MG63 (cell line): ENCODE measurements around the gene SLC16A6. TPM values are rescaled to one million over a fixed set of nuclear protein-coding genes. Genes with fewer than 3 reads are reported as not detected.
"Not testable (repeated sequence)": the region's sequence is repeated elsewhere in the genome, so short reads cannot be mapped to it uniquely, and the experiment has no call there.

Source experiments
- DNase-seq: peaks from one replicate; pipeline ENCODE4 v3.0.0-alpha.2; 2020
- H3K27me3 ChIP-seq: fragments of 250-450 bp; sonication (Bioruptor Pico); 2 replicates; pipeline ENCODE4 v1.5.1; 2020; ENCODE audit warnings: mild to moderate bottlenecking, moderate library complexity
- H3K36me3 ChIP-seq: fragments of 250-450 bp; sonication (Bioruptor Pico); 2 replicates; pipeline ENCODE4 v1.5.1; 2020; ENCODE audit warnings: mild to moderate bottlenecking, moderate library complexity
- H3K4me3 ChIP-seq: fragments of 250-450 bp; sonication (Bioruptor Pico); 2 replicates; pipeline ENCODE4 v1.5.1; 2020; ENCODE audit warnings: mild to moderate bottlenecking, moderate library complexity
- H3K9me3 ChIP-seq: fragments of 250-450 bp; sonication (Bioruptor Pico); 2 replicates; pipeline ENCODE4 v1.5.1; 2020; ENCODE audit warnings: mild to moderate bottlenecking, moderate library complexity
- total RNA-seq: library from RNA; depleted of rRNA; stranded (reverse); fragments of >200 nt; shearing (Covaris generic); gene quantifications from 2 replicates; pipeline ENCODE4 v1.2.3, GENCODE V29; 2014; ENCODE audit warnings: low replicate concordance

The SLC16A6 gene
- total RNA-seq, 1 experiment from 2014 or later: 0.79 TPM

DNA sequence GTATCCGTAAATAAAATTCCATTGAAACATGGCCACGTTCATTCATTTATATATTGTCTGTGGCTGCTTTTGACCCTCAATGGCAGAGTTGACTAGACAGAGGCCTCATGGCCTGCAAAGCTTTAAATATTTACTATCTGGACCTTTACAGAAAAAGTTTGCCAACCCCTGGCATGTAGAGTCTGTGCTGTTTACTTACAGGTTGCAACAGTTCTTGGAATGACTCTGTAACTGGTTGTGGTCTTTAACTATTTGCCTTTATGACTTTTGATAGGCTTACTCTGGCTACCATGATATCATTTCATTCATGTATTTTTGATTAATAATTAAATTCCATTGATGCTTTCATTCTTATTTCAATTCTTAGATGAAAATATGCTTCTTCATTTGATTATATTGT is 25.1 kb downstream of the SLC16A6 start:
- H3K9me3 ChIP-seq, H3K36me3 ChIP-seq, H3K27me3 ChIP-seq, DNase-seq, H3K4me3 ChIP-seq: not testable (repeated sequence)

GRCh38 chr17:68263101-68263681 is 27.7 kb downstream of the SLC16A6 start:
- H3K9me3 ChIP-seq, H3K4me3 ChIP-seq, H3K27me3 ChIP-seq, H3K36me3 ChIP-seq, DNase-seq: not testable (repeated sequence)

- H3K27me3 ChIP-seq, H3K9me3 ChIP-seq, H3K36me3 ChIP-seq, H3K4me3 ChIP-seq, DNase-seq: not testable (repeated sequence)
Observed at GRCh38 chr17:68262467-68262866, 28.5 kb downstream of the SLC16A6 start.

- no peaks in the 10 kb centered on the region for H3K9me3 ChIP-seq
- H3K27me3 ChIP-seq: no peaks in the 10 kb centered on the region
- H3K36me3 ChIP-seq: peaks cover 11% of the 10 kb centered on the region
- no peak for DNase-seq
- H3K4me3 ChIP-seq: no peak overlapping the region
Observed at GRCh38 chr17:68260051-68260762, 30.7 kb downstream of the SLC16A6 start.

DNA sequence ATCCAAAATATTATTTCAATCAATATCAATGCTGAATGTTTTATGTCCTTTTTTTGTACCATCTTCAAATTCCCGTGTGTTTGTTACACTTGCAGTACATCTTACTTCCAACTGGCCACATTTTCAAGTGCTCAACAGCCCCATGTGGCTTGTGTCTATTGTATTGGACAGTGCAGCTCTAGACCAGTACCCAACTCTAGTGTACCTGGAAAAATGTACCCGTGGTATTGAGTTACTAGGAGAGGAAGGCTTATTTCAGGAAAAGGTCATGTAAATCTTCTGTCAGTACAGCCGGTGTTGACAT is 31.3 kb downstream of the SLC16A6 start:
- H3K27me3 ChIP-seq, H3K9me3 ChIP-seq, DNase-seq: not testable (repeated sequence)
- Histone ChIP-seq H3K4me3 (peak overlapping the region; percentile 26), H3K36me3 (peaks cover 16% of the 10 kb centered on the region)

DNA sequence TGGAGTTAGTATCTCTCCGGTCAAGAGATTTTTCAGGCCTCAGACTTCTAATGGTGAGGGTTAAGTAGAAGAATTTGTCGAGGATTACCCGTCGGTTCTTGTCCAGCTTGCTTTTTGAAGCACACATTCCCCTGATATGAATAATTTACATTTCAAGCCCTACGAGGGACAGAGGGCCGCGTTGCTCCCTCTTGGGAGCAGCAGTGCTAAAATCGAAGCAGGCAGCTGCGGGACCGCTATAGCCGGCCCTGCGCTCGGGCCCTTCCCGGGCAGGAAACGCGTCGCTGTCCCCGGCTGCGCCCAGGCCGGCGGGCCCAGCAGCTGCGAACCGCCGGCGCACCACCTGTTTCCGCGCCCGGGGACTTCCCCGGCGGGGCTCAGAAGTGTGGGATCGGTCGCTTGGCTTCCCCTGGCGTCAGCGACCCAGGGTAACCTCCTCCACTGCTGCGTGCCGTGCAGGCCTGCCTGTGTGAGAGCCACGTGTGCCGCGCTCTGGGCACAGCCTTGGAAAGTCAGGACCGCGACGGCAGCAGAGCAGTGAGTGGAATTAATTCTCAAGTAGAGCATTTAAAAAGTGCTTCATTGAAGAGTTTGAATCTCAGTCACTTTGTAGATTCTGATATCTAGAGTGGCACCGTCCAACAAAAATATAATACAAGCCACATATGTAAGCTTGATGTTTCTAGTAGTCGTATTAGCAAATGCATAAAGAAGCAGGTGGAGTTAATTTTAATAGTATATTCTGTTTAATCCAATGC is 31.9 kb downstream of the SLC16A6 start:
- Histone ChIP-seq H3K4me3 (peak overlapping the region; percentile 26), H3K36me3 (peaks cover 21% of the 10 kb centered on the region)
- peak; percentile 59 for DNase-seq
- not testable (repeated sequence) for H3K9me3 ChIP-seq, H3K27me3 ChIP-seq

DNA sequence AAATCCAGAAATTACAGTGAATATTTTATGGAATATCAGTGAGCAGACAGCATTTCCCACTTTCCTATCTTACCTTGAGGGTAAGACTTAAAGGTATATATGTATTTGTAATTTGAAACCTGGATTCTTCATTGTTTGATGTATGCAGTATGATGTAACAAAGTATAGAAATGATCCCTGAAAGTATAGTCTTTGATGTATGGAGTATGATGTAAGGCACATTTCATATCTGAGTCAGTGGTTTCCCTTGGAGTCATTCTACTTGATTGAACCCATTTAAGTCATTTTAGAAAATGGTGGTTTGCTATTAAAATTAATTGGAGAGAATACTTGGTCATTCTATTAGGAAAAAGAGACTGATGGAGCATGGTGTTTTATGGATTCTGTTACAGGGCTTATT is 33.0 kb downstream of the SLC16A6 start:
- Histone ChIP-seq H3K9me3 (no peaks in the 10 kb centered on the region), H3K36me3 (peaks cover 29% of the 10 kb centered on the region), H3K4me3 (no peak overlapping the region), H3K27me3 (no peaks in the 10 kb centered on the region)
- no peak for DNase-seq

DNA sequence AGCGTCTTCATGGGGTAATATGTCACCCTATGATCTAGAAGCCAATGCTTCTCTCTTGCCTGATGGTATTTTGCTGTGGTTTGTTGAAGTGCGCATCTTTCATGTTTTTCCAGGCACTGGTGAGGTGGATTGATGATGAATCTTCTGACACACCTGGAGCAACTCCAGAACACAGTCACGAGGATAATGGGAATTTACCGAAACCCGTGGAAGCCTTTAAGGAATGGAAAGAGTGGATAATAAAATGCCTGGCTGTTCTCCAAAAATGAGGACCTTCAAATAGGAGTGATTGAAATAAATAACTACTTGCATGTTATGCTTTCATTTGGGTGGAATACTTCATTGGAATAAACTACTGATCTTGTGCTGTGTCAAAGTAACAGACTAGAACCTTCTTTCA is 34.2 kb downstream of the SLC16A6 start:
- H3K4me3 ChIP-seq, H3K27me3 ChIP-seq, DNase-seq, H3K9me3 ChIP-seq: not testable (repeated sequence)
- peaks cover 34% of the 10 kb centered on the region for H3K36me3 ChIP-seq

DNA sequence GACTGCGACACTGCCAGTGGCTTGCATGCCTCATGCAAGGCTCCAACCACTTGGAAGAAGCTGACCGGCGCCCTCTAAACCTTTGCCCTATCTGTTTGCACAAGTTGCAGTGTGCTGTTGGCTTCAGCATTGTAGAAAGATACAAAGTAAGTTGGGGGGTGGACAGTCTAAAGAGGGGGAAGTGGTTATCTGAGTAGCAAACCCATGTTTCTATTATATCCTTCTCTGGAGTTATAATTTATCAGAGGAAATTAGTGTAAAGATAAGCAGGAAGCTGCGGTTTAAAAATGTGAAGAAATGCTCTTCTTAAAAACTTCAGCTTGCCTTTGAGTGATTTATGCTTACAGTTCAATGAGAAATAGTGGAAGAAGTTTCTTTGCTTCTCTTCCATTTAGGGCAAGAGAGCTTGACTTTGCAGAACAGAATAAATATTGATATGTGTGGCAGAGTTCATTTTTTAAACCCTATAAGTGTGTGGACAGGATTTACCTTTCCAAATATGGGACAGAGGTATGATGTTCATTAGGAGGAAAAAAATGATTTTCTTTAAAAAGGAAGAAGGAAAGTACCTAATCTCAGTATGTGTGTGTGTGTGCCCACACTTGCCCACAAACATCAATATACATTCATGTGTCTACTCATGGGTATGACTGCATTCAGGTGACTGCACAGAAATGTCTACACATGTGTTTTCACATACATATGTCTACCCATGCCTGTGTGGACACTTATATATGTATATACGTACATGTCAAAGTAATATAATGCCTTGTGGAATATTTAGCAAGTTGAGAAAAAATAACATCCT is 35.0 kb downstream of the SLC16A6 start:
- H3K27me3 ChIP-seq: no peaks in the 10 kb centered on the region
- no peak for DNase-seq
- no peak overlapping the region for H3K4me3 ChIP-seq
- H3K36me3 ChIP-seq: peaks cover 35% of the 10 kb centered on the region
- H3K9me3 ChIP-seq: no peaks in the 10 kb centered on the region

DNA sequence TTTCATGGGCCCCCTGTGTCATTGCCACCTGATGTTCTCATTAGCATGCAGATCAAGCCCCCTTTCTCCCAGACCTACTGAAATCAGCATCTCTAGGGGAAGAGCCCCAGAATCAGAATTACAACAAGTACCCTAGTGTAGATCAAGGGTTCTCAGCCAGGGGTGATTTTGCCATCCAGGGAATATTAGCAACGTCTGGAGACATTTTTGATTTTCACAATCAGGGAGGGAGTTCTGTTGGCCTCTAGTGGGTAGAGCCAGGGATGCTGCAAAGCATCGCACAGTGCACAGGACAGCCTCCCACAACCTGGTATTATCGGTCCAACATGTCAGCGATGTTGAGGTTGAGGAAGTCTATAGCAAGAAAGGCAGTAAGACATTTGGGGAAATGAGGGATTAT is 35.8 kb downstream of the SLC16A6 start:
- Histone ChIP-seq H3K27me3 (no peaks in the 10 kb centered on the region), H3K9me3 (no peaks in the 10 kb centered on the region), H3K4me3 (no peak overlapping the region), H3K36me3 (peaks cover 42% of the 10 kb centered on the region)
- DNase-seq: no peak

- H3K9me3 ChIP-seq, H3K4me3 ChIP-seq, H3K27me3 ChIP-seq, DNase-seq: not testable (repeated sequence)
- H3K36me3 ChIP-seq: peaks cover 45% of the 10 kb centered on the region
Observed at GRCh38 chr17:68253426-68253825, 37.5 kb downstream of the SLC16A6 start.

GRCh38 chr17:68249354-68249765 is 41.6 kb downstream of the SLC16A6 start:
- Histone ChIP-seq H3K27me3 (no peaks in the 10 kb centered on the region), H3K4me3 (no peak overlapping the region), H3K36me3 (peaks cover 26% of the 10 kb centered on the region), H3K9me3 (no peaks in the 10 kb centered on the region)
- DNase-seq: no peak

DNA sequence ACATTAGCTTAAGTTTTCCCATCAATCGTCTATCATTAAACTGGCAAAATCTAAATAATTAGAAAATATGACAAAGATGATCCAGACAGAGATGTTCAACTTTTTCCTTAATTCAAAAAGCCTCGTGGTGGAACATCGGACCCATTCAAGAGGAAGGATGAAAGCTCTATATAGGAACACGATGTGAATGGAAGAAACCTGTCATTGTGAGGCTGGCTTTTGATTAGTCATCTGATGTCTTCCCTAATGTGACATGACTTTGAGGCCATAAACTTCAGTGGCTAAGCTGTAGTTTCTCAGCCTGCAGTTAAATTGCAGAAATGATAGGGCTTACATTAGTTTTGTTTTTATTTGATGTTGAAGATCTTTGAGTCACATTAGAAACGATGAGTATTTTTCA is 42.0 kb downstream of the SLC16A6 start:
- no peak for DNase-seq
- Histone ChIP-seq H3K27me3 (no peaks in the 10 kb centered on the region), H3K36me3 (peaks cover 21% of the 10 kb centered on the region), H3K4me3 (peak overlapping the region; percentile 94), H3K9me3 (no peaks in the 10 kb centered on the region)

GRCh38 chr17:68248199-68248825 is 42.6 kb downstream of the SLC16A6 start:
- H3K4me3 ChIP-seq: peak overlapping the region; percentile 94
- DNase-seq: peak; percentile 64
- peaks cover 19% of the 10 kb centered on the region for H3K36me3 ChIP-seq
- no peaks in the 10 kb centered on the region for H3K27me3 ChIP-seq
- no peaks in the 10 kb centered on the region for H3K9me3 ChIP-seq

DNA sequence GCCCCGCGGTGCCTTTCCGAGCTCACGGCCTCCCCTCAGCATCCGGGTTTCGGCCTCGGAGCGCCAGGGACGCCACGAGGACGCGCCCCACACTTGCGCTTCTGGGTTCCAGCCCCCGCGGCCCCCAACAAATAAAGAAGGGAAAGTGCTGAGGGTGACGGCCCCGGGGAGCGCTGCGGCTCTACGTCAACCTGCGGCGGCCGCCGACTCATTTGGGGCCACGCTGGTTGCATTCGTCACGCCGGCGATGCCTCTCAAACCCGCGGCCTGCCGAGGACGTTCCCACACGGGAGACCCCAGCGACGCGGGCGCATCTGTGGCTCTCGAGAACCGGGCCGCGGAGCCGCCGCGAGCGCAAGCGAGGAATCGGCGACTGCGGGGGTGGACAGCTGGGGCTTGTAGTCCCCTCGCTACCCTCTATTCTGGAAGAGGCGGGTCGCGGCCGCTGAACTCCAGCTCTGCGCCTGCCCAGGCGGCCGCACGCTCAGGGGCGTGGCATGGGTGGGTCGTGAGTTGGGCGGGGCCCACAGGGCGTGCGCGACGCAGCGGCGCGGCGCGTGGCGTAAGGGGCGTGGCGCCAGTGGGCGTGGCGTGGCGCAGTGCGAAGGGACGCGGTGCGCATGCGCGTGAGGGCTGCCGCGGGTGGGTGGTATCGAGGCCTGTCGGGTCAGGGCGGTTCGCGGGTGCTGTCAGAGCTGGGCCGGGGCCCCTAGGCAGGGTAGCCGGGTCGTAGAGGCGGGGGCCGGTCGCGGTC is 43.3 kb downstream of the SLC16A6 start, which contains the start of gene AMZ2:
Gene AMZ2, plus strand, starts transcription at position 599 of the 754 bp plus-strand sequence. CDS start 2,145 bp downstream, outside the sequence.
- peak; percentile 93 for DNase-seq
- no peaks in the 10 kb centered on the region for H3K27me3 ChIP-seq
- H3K4me3 ChIP-seq: peak within 1 kb of the TSS; percentile 94
- H3K9me3 ChIP-seq: no peaks in the 10 kb centered on the region
- H3K36me3 ChIP-seq: peaks cover 14% of the 10 kb centered on the region
